GM23338 (cell line): ENCODE measurements around the gene C18orf32.

Experiments used
- CTCF ChIP-seq, 2 experiments: fragments of 200-600 bp in 1 of 2; sonication (generic) in 1 of 2; conservative IDR thresholded peaks; 2 replicates each; pipeline versions ENCODE4 v1.5.1 to v1.6.1; 2016 to 2017; ENCODE audit warnings: antibody characterized with exemption in 2 of 2, low read depth in 2 of 2, mild to moderate bottlenecking in 2 of 2, moderate library complexity in 1 of 2
- EZH2 ChIP-seq: fragments of 200-600 bp; sonication (generic); IDR thresholded peaks from one replicate; pipeline ENCODE4 v1.8.0; 2017; ENCODE audit warnings: antibody characterized with exemption, mild to moderate bottlenecking, low read depth; ENCODE audit not compliant: unreplicated experiment
- STAT1 ChIP-seq: IDR thresholded peaks from one replicate; pipeline ENCODE4 v1.6.1; 2016; ENCODE audit warnings: antibody characterized with exemption; ENCODE audit not compliant: unreplicated experiment

- TF ChIP-seq EZH2 (no peak), CTCF (conservative IDR thresholded peaks at IDR 0.05; ENCODE audit: low read depth in 2 of 2) (no peak), STAT1 (no peak)
Observed at GRCh38 chr18:49503931-49504330, 16.9 kb upstream of the C18orf32 start.
